HepG2 (cell line): ENCODE data around the gene GINM1. TPM values are rescaled to one million over a fixed set of nuclear protein-coding genes. Genes with fewer than 3 reads are reported as not detected.

ENCODE experiments used
- ATAC-seq: fragments of 200-7000 bp; cut with Tn5 transposase; 3 replicates; pipeline ENCODE4 v1.9.1; 2020; ENCODE audit warnings: mild to moderate bottlenecking, moderate library complexity
- BruUV-seq: library from RNA; stranded (reverse); fragments of 400-500 nt; replicated peaks from 2 replicates; lab custom pipeline; 2021; lab: Mats Ljungman, UMichigan
- CTCF ChIA-PET: fragments of 300-600 bp; formaldehyde crosslinking; extraction: SDS; loops from one replicate; lab custom pipeline; 2021; ENCODE audit warnings: low total read pairs, inconsistent platforms, low intra/inter-chr PET ratio; lab: Yijun Ruan, JAX
- POLR2A ChIA-PET: fragments of 350-600 bp; sonication (Branson Sonifier 250); formaldehyde crosslinking; loops from one replicate; lab custom pipeline; 2020; ENCODE audit warnings: antibody characterized with exemption, inconsistent platforms; lab: Yijun Ruan, JAX
- DNase-seq: peaks from one replicate; pipeline ENCODE4 v3.0.0-alpha.2; 2015; ENCODE audit warnings: low spot score
- FAIRE-seq: peaks from 3 replicates; lab custom pipeline; 2011; peaks lifted over from hg19 to GRCh38; lab: Jason Lieb, UNC
- H2AFZ ChIP-seq: one replicate; pipeline ENCODE4 v1.6.1; 2011; ENCODE audit warnings: low read length, inconsistent platforms
- H3K27ac ChIP-seq: fragments of 300-600 bp; 3 replicates; pipeline ENCODE4 v1.8.0; 2011; ENCODE audit warnings: mixed run types, mild to moderate bottlenecking, mixed read lengths, low read length, inconsistent platforms; ENCODE audit not compliant: insufficient read depth; ENCODE audit errors: extremely low read length
- H3K27me3 ChIP-seq, 2 experiments: fragments of 200-600 bp in 1 of 2; 2 replicates in 1 of 2; 3 replicates in 1 of 2; pipeline versions ENCODE4 v1.6.0 to v1.8.0; 2011; ENCODE audit warnings: low read length in 2 of 2, mild to moderate bottlenecking in 2 of 2, moderate library complexity in 2 of 2, inconsistent platforms in 1 of 2; ENCODE audit not compliant: insufficient read depth in 2 of 2, control insufficient read depth in 1 of 2
- H3K36me3 ChIP-seq, 2 experiments: fragments of 200-600 bp in 1 of 2; replicated peaks in 1 of 2; 2 replicates in 1 of 2; 3 replicates in 1 of 2; pipeline versions ENCODE4 v1.5.1 to v1.8.0; 2011; ENCODE audit warnings: low read length in 2 of 2, inconsistent platforms in 1 of 2; ENCODE audit not compliant: insufficient read depth in 2 of 2, control insufficient read depth in 1 of 2
- H3K4me1 ChIP-seq: 2 replicates; pipeline ENCODE4 v1.5.1; 2012; ENCODE audit warnings: low read length, inconsistent platforms; ENCODE audit not compliant: insufficient read depth
- H3K4me2 ChIP-seq: 2 replicates; pipeline ENCODE4 v1.6.0; 2011; ENCODE audit warnings: low read depth, low read length, inconsistent platforms
- H3K4me3 ChIP-seq, 3 experiments: fragments of 200-600 bp in 1 of 3; sonication (generic), shearing (Covaris generic) in 1 of 3; replicated peaks in 1 of 3; 2 replicates each; pipeline ENCODE4 v1.5.1; 2011 to 2016; ENCODE audit warnings: low read length in 3 of 3, inconsistent platforms in 2 of 3, low read depth in 2 of 3, mild to moderate bottlenecking in 2 of 3, control low read depth in 1 of 3, mixed read lengths in 1 of 3; ENCODE audit not compliant: insufficient read depth in 1 of 3
- H3K79me2 ChIP-seq: one replicate; pipeline ENCODE4 v1.6.1; 2011; ENCODE audit warnings: low read length, inconsistent platforms; ENCODE audit not compliant: insufficient read depth
- H3K9ac ChIP-seq: 2 replicates; pipeline ENCODE4 v1.6.0; 2011; ENCODE audit warnings: mild to moderate bottlenecking, low read depth, low read length, inconsistent platforms; ENCODE audit not compliant: insufficient read depth
- H3K9me3 ChIP-seq: 2 replicates; pipeline ENCODE4 v1.5.1; 2012; ENCODE audit warnings: mild to moderate bottlenecking, low read length
- H4K20me1 ChIP-seq: 2 replicates; pipeline ENCODE4 v1.6.0; 2011; ENCODE audit warnings: inconsistent platforms, mild to moderate bottlenecking, low read length, moderate library complexity; ENCODE audit not compliant: insufficient read depth
- FOXM1 ChIP-seq: sonication (generic); formaldehyde crosslinking; IDR thresholded peaks from 2 replicates; pipeline ENCODE4 v1.5.0; 2020; ENCODE audit warnings: missing genetic modification reagents
- MXD4 ChIP-seq: IDR thresholded peaks from 2 replicates; pipeline ENCODE4 v1.6.1; 2016; ENCODE audit warnings: mild to moderate bottlenecking, missing biosample characterization, missing genetic modification reagents
- PCBP2 ChIP-seq: fragments of 200-400 bp; formaldehyde crosslinking; optimal IDR thresholded peaks from 2 replicates; pipeline ENCODE3; 2018; ENCODE audit warnings: low read length, low read depth; ENCODE audit not compliant: poor library complexity, severe bottlenecking
- TCF7L2 ChIP-seq: IDR thresholded peaks from 2 replicates; pipeline ENCODE4 v1.6.1; 2011; ENCODE audit warnings: mild to moderate bottlenecking, low read depth, low read length, moderate library complexity
- ZBTB37 ChIP-seq: sonication (generic); formaldehyde crosslinking; IDR thresholded peaks from 2 replicates; pipeline ENCODE4 v1.4.0; 2020; ENCODE audit warnings: mild to moderate bottlenecking, missing genetic modification reagents
- ZNF552 ChIP-seq: sonication (generic); formaldehyde crosslinking; IDR thresholded peaks from 2 replicates; pipeline ENCODE4 v1.9.0; 2022; ENCODE audit warnings: missing genetic modification reagents, mild to moderate bottlenecking, borderline replicate concordance
- ZNF747 ChIP-seq: sonication (generic); formaldehyde crosslinking; IDR thresholded peaks from 2 replicates; pipeline ENCODE4 v1.8.1; 2023; ENCODE audit warnings: missing genetic modification reagents, mild to moderate bottlenecking, borderline replicate concordance
- ZNF773 ChIP-seq: sonication (generic); formaldehyde crosslinking; IDR thresholded peaks from 2 replicates; pipeline ENCODE4 v1.4.0; 2020; ENCODE audit warnings: missing genetic modification reagents, borderline replicate concordance
- whole genome bisulfite sequencing: methylation state at CpG from one replicate; pipeline ENCODE4 v1.1.6; 2017; ENCODE audit warnings: low lambda C conversion rate; 5-methylcytosine and 5-hydroxymethylcytosine counted together
- in situ Hi-C: cut with HindIII; loops from 2 replicates; pipeline ENCODE4 v1.10.0; 2017; ENCODE audit warnings: low pct_unique_long_range_greater_than_20kb; ENCODE audit not compliant: extremely low pct_ligation_motif_present
- intact Hi-C: fragments of 100-400 bp; cut with micrococcal nuclease; formaldehyde crosslinking; loops from one replicate; pipeline ENCODE4 v1.10.0; 2022; ENCODE audit not compliant: unreplicated experiment
- polyA plus RNA-seq, 8 experiments: library from polyadenylated mRNA; depleted of rRNA in 3 of 8; stranded (reverse) in 7 of 8; unstranded in 1 of 8; fragments of >200 nt; fragmentation: Illumina TruSeq in 4 of 8; extraction: Trizol in 4 of 8; gene quantifications; 2 replicates each; pipeline versions ENCODE4 v1.2.1 to v1.2.3, GENCODE V29; 2011 to 2016; ENCODE audit warnings: low read depth in 4 of 8, missing spikeins in 1 of 8, mixed read lengths in 1 of 8; ENCODE audit not compliant: insufficient read depth in 1 of 8
- total RNA-seq, 5 experiments: library from RNA; depleted of rRNA; stranded (reverse); fragments of >200 nt; fragmentation: Illumina TruSeq; extraction: Trizol; gene quantifications; 2 replicates each; pipeline ENCODE4 v1.2.3, GENCODE V29; 2016; ENCODE audit warnings: low read depth in 1 of 5
- TF ChIP-seq, protein P1 (sequence below): sonication (generic); formaldehyde crosslinking; IDR thresholded peaks from 2 replicates; pipeline ENCODE4 v1.8.0; 2022; ENCODE audit warnings: missing genetic modification reagents, mild to moderate bottlenecking, borderline replicate concordance
- TF ChIP-seq, protein P2 (sequence below): sonication (generic); formaldehyde crosslinking; IDR thresholded peaks from 2 replicates; pipeline ENCODE4 v1.5.0; 2020; ENCODE audit warnings: mild to moderate bottlenecking, missing genetic modification reagents

The GINM1 gene
- total and polyA plus RNA-seq, 2 of the 13 experiments (the other 11 are each of a cell fraction or from before 2014, with no cell fraction given), result 19.4 to 27.5 TPM

DNA sequence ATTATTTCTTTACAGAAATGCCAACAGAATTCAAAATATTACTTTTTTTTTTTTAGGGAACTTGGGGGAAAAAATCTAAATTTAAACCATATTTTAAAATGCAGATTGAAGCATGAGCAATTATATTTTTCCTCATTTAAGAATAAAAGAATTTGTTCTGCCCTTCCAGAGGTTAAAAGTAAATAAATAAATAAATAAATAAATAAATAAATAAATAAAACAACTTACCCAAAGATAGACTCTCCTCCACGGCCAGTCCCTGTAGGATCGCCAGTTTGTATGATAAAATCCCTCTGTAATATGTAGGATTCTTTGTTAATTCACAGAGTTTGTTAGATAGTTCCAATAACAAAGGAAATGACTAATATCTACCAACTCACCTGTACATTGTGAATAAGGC lies 25.0 kb upstream of the GINM1 start:
- in situ Hi-C loops (no loop called here), intact Hi-C loops (no loop called here)
- no peak for TF ChIP-seq ZNF552
- TF ChIP-seq ZBTB37 (CRISPR knock-in tag), result no peak
- no peak for TF ChIP-seq ZNF773
- TF ChIP-seq, all 625 proteins: peak for 0
- Histone ChIP-seq H3K36me3 (peaks cover 16 to 34% of the 10 kb centered on the region in 2 experiments), H4K20me1 (peaks cover 19% of the 10 kb centered on the region), H3K4me2 (no peak overlapping the region), H3K4me1 (peaks cover 27% of the 10 kb centered on the region), H3K27ac (no peak overlapping the region), H3K27me3 (no peaks in the 10 kb centered on the region; a peak in 1 of 5 replicates), H2AFZ (no peak overlapping the region), H3K9ac (no peak overlapping the region), H3K79me2 (peaks cover 48% of the 10 kb centered on the region), H3K9me3 (no peaks in the 10 kb centered on the region), H3K4me3 (no peak overlapping the region)
- FAIRE-seq (no peak), DNase-seq (no peak), ATAC-seq (no peak)
- POLR2A ChIA-PET, result no interaction called here
- BruUV-seq, result no TSS peak
- CTCF ChIA-PET, result no interaction called here
- WGBS, result 96% methylated on average over 2 of the region's 2 CpGs

DNA sequence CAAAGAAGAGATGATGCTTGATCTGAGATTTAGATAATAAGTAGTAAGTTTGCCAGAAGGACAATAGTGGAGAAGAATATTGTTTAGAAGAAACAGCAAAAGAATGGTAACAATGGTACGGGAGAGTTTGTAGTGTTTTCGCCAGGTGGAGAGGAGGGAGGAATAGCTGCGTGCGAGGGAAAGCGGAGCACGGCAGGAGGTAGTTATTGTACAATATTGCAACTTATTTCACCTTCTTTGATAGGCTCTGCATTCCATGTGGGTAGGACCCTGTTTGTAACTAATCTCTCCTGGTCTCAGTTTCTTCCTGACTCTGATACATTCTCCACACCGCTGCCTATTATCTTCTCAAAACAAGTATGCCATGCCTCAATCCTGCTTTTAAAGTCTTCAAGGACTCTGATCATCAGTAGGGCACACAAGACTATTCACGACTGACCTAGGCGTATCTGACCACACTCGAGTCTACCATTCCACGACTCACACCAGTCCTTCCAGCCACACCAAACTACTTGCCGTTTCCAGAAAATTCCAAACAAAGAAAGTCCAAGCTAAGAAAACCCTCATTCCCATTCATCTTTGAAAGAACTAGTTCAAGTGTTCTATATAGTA lies 21.4 kb upstream of the GINM1 start:
- peaks cover 19% of the 10 kb centered on the region for H4K20me1 ChIP-seq
- H3K4me3 ChIP-seq, result peak overlapping the region; percentile 87 to 97 (median 91)
- 7% methylated on average over 12 of the region's 12 CpGs for WGBS
- POLR2A ChIA-PET, result interaction anchor here (0.9 to 5.9 kb wide), 4 partner anchors 20 to 174 kb away, joined by 3 to 36 read pairs (median 4); partner anchors contain the start of genes GINM1 and LATS1
- H3K27ac ChIP-seq, result peak overlapping the region; percentile 96
- DNase-seq, result no peak
- intact Hi-C loops (loop anchor here (5.0 kb wide), 1 partner anchor 103 kb away; the partner anchor contains the start of gene KATNA1), in situ Hi-C loops (no loop called here)
- BruUV-seq, result no TSS peak
- H3K79me2 ChIP-seq, result peaks cover 48% of the 10 kb centered on the region
- H3K36me3 ChIP-seq, result peaks cover 2 to 4% of the 10 kb centered on the region in 2 experiments; a peak in 4 of 5 replicates
- CTCF ChIA-PET, result no interaction called here
- H2AFZ ChIP-seq, result no peak overlapping the region
- ATAC-seq, result peak; percentile 7
- peak overlapping the region; percentile 98 for H3K4me2 ChIP-seq
- H3K9ac ChIP-seq, result peak overlapping the region; percentile 99
- H3K9me3 ChIP-seq, result no peaks in the 10 kb centered on the region
- H3K4me1 ChIP-seq, result peaks cover 43% of the 10 kb centered on the region
- H3K27me3 ChIP-seq, result no peaks in the 10 kb centered on the region; a peak in 2 of 5 replicates
- no peak for FAIRE-seq
- TF ChIP-seq FOXM1 (CRISPR knock-in tag), result no peak
- TF ChIP-seq, protein P1, sequence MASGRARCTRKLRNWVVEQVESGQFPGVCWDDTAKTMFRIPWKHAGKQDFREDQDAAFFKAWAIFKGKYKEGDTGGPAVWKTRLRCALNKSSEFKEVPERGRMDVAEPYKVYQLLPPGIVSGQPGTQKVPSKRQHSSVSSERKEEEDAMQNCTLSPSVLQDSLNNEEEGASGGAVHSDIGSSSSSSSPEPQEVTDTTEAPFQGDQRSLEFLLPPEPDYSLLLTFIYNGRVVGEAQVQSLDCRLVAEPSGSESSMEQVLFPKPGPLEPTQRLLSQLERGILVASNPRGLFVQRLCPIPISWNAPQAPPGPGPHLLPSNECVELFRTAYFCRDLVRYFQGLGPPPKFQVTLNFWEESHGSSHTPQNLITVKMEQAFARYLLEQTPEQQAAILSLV, result 0 out of 2 replicates have a peak, but pooled peaks have one; percentile 47
- TF ChIP-seq, protein P2, sequence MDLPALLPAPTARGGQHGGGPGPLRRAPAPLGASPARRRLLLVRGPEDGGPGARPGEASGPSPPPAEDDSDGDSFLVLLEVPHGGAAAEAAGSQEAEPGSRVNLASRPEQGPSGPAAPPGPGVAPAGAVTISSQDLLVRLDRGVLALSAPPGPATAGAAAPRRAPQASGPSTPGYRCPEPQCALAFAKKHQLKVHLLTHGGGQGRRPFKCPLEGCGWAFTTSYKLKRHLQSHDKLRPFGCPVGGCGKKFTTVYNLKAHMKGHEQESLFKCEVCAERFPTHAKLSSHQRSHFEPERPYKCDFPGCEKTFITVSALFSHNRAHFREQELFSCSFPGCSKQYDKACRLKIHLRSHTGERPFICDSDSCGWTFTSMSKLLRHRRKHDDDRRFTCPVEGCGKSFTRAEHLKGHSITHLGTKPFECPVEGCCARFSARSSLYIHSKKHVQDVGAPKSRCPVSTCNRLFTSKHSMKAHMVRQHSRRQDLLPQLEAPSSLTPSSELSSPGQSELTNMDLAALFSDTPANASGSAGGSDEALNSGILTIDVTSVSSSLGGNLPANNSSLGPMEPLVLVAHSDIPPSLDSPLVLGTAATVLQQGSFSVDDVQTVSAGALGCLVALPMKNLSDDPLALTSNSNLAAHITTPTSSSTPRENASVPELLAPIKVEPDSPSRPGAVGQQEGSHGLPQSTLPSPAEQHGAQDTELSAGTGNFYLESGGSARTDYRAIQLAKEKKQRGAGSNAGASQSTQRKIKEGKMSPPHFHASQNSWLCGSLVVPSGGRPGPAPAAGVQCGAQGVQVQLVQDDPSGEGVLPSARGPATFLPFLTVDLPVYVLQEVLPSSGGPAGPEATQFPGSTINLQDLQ (CRISPR knock-in tag), result 0 out of 2 replicates have a peak, but pooled peaks have one; percentile 5
- 0 out of 2 replicates have a peak, but pooled peaks have one; percentile 52 for TF ChIP-seq ZNF747 (CRISPR knock-in tag)
- TF ChIP-seq TCF7L2, result 0 out of 2 replicates have a peak, but pooled peaks have one; percentile 38
- peak; percentile 25; the same call in 1 of the 2 replicates for TF ChIP-seq MXD4 (CRISPR knock-in tag)
- no peak for TF ChIP-seq PCBP2
